ENCODE data around the gene HSD17B3. TPM values are rescaled to one million over a fixed set of nuclear protein-coding genes. Genes with fewer than 3 reads are reported as not detected.

The HSD17B3 gene
- total RNA-seq, 1 experiment from 2014 or later = 2.4 TPM

Other genes starting within 250 kb of the HSD17B3 start
- gene SLC35D2, start 81.5 kb upstream of the HSD17B3 start, total RNA-seq (2014; rRNA removed; shearing (Covaris generic); ENCODE audit: low replicate concordance) = 16.4 and 28.2 TPM in 2 replicates
- 19.7 and 22.4 TPM in 2 replicates for gene ZNF367, start 116.2 kb upstream of the HSD17B3 start, total RNA-seq (2014; rRNA removed; shearing (Covaris generic); ENCODE audit: low replicate concordance)
- gene HABP4, start 148.0 kb upstream of the HSD17B3 start, total RNA-seq (2014; rRNA removed; shearing (Covaris generic); ENCODE audit: low replicate concordance) = 28.6 and 32.8 TPM in 2 replicates

Data from Caki2 (cell line).